Neuronal stem cell (in vitro differentiated cells): Measurements from ENCODE around the gene HEATR5B.

Source experiments
- DNase-seq: peaks from one replicate; pipeline ENCODE4 v3.0.0-alpha.2; 2013; ENCODE audit warnings: low spot score
- H2AFZ ChIP-seq: one replicate; pipeline ENCODE4 v1.6.1; 2013; ENCODE audit warnings: mild to moderate bottlenecking, low read length, inconsistent platforms
- H2AK5ac ChIP-seq: 2 replicates; pipeline ENCODE4 v1.6.1; 2013; ENCODE audit warnings: low read depth, mild to moderate bottlenecking, inconsistent platforms, low read length, moderate library complexity, mixed read lengths
- H2BK120ac ChIP-seq: 2 replicates; pipeline ENCODE4 v1.6.1; 2013; ENCODE audit warnings: low read depth, mild to moderate bottlenecking, inconsistent platforms, low read length, moderate library complexity, mixed read lengths
- H2BK12ac ChIP-seq: one replicate; pipeline ENCODE4 v1.6.1; 2013; ENCODE audit warnings: low read length, inconsistent platforms
- H2BK15ac ChIP-seq: 2 replicates; pipeline ENCODE4 v1.6.1; 2013; ENCODE audit warnings: mild to moderate bottlenecking, low read length, inconsistent platforms, mixed read lengths
- H2BK5ac ChIP-seq: one replicate; pipeline ENCODE4 v1.6.1; 2013; ENCODE audit warnings: inconsistent platforms, mild to moderate bottlenecking, low read length, moderate library complexity
- H3K14ac ChIP-seq: one replicate; pipeline ENCODE4 v1.6.1; 2013; ENCODE audit warnings: low read length, inconsistent platforms
- H3K18ac ChIP-seq: 2 replicates; pipeline ENCODE4 v1.6.1; 2013; ENCODE audit warnings: low read length, inconsistent platforms
- H3K23ac ChIP-seq: 2 replicates; pipeline ENCODE4 v1.6.1; 2013; ENCODE audit warnings: low read depth, mild to moderate bottlenecking, mixed read lengths, low read length, inconsistent platforms; ENCODE audit not compliant: poor library complexity
- H3K27ac ChIP-seq: replicated peaks from 3 replicates; pipeline ENCODE4 v1.5.1; 2013; ENCODE audit warnings: low read length, inconsistent platforms
- H3K27me3 ChIP-seq, 3 experiments: 2 replicates each; pipeline ENCODE4 v1.6.1; 2013; ENCODE audit warnings: low read length in 3 of 3, mild to moderate bottlenecking in 2 of 3, inconsistent platforms in 1 of 3, low read depth in 1 of 3, mixed read lengths in 1 of 3, moderate library complexity in 1 of 3; ENCODE audit not compliant: control insufficient read depth in 3 of 3, insufficient read depth in 3 of 3
- H3K36me3 ChIP-seq, 2 donors: replicated peaks in 1 of 2; 2 replicates each; pipeline ENCODE4 v1.6.1; 2013; ENCODE audit warnings: low read length in 2 of 2; ENCODE audit not compliant: control insufficient read depth in 2 of 2, insufficient read depth in 2 of 2
- H3K4ac ChIP-seq: 2 replicates; pipeline ENCODE4 v1.6.1; 2013; ENCODE audit warnings: inconsistent platforms, mild to moderate bottlenecking, low read length, moderate library complexity
- H3K4me1 ChIP-seq, 2 donors: 1 replicate in 1 of 2; 2 replicates in 1 of 2; pipeline ENCODE4 v1.6.1; 2013; ENCODE audit warnings: low read length in 2 of 2, low read depth in 1 of 2; ENCODE audit not compliant: control insufficient read depth in 2 of 2, insufficient read depth in 1 of 2
- H3K4me2 ChIP-seq: one replicate; pipeline ENCODE4 v1.6.1; 2013; ENCODE audit warnings: mild to moderate bottlenecking, low read length, inconsistent platforms; ENCODE audit not compliant: insufficient read depth, poor library complexity, severe bottlenecking
- H3K4me3 ChIP-seq, 2 donors: 2 replicates each; pipeline ENCODE4 v1.5.1; 2013; ENCODE audit warnings: low read length in 2 of 2, mild to moderate bottlenecking in 2 of 2, inconsistent platforms in 1 of 2, moderate library complexity in 1 of 2
- H3K79me1 ChIP-seq: one replicate; pipeline ENCODE4 v1.6.1; 2013; ENCODE audit warnings: low read depth, mild to moderate bottlenecking, inconsistent platforms, low read length, moderate library complexity
- H3K9ac ChIP-seq: one replicate; pipeline ENCODE4 v1.6.1; 2013; ENCODE audit warnings: mild to moderate bottlenecking, low read depth, low read length, inconsistent platforms; ENCODE audit not compliant: poor library complexity
- H3K9me3 ChIP-seq, 2 donors: replicated peaks in 1 of 2; 2 replicates each; pipeline versions ENCODE3 to v1.6.1; 2013; ENCODE audit warnings: low read length in 2 of 2, mild to moderate bottlenecking in 2 of 2, inconsistent platforms in 1 of 2, low read depth in 1 of 2, mixed read lengths in 1 of 2, moderate library complexity in 1 of 2; ENCODE audit not compliant: control insufficient read depth in 2 of 2, insufficient read depth in 1 of 2
- H4K8ac ChIP-seq: one replicate; pipeline ENCODE4 v1.6.1; 2013; ENCODE audit warnings: low read depth, mild to moderate bottlenecking, inconsistent platforms, low read length, moderate library complexity
- H4K91ac ChIP-seq: one replicate; pipeline ENCODE4 v1.6.1; 2013; ENCODE audit warnings: low read length, low read depth, mild to moderate bottlenecking, inconsistent platforms; ENCODE audit not compliant: poor library complexity
- WGBS, 2 donors: extraction: QIAGEN DNeasy Blood & Tissue Kit; methylation state at CpG; one replicate each; pipeline ENCODE4 v1.1.7; 2013; ENCODE audit warnings: missing lambda C conversion rate in 2 of 2, mixed read lengths in 1 of 2; ENCODE audit not compliant: insufficient read length in 2 of 2, insufficient replicate concordance in 1 of 2; ENCODE audit errors: extremely low coverage in 2 of 2; 5-methylcytosine and 5-hydroxymethylcytosine counted together

The HEATR5B gene

DNA sequence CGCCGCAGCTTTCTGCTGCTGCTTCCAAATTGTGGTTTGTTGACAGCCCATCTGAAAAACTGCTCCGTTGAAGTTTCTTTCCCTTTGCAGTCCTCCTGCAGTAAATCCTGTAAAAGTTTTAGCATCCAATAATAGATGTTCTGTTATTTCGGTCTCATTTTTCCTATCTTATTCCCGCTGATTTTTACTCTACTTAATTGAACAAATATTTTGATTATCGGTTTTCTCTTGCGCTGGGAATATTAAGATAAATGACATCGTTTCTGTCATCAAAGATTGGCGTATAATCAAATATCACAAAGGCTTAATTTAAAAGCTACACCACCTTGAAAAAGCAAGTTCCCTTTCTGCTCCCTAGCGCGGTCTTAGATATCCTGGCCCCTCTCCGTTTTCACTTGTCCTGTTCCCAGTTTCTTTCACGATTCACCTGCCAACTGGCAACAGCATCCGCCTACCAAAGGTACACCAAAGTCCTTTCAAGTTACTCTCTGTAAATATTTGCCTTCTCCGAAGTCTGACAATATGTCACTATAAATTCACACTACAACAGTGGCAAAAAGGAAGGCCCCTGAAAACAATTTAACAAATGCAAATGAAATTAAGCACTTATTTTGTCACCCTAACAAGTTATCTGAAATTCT lies 116.8 kb downstream of the HEATR5B start:
- H2AFZ ChIP-seq: peak overlapping the region; percentile 99
- H3K27me3 ChIP-seq: no peaks in the 10 kb centered on the region
- no peak overlapping the region for H3K18ac ChIP-seq
- H3K27ac ChIP-seq: no peak overlapping the region
- no peak overlapping the region for H2BK15ac ChIP-seq
- no peak overlapping the region for H3K9ac ChIP-seq
- no peak overlapping the region for H2AK5ac ChIP-seq
- H3K4me2 ChIP-seq: peak overlapping the region; percentile 75
- no peak overlapping the region for H4K91ac ChIP-seq
- H3K79me1 ChIP-seq: no peaks in the 10 kb centered on the region
- peaks cover 2 to 13% of the 10 kb centered on the region in 2 donors for H3K4me1 ChIP-seq
- DNase-seq: no peak
- WGBS, 2 donors: no CpG with 5 or more reads among the region's 15 CpGs
- no peak overlapping the region for H2BK12ac ChIP-seq
- H2BK120ac ChIP-seq: no peak overlapping the region
- H4K8ac ChIP-seq: no peak overlapping the region
- H3K4me3 ChIP-seq: peak overlapping the region; percentile 66 to 97
- no peak overlapping the region for H3K23ac ChIP-seq
- no peaks in the 10 kb centered on the region for H3K9me3 ChIP-seq
- no peak overlapping the region for H3K14ac ChIP-seq
- no peak overlapping the region for H3K4ac ChIP-seq
- H3K36me3 ChIP-seq: no peaks in the 10 kb centered on the region
- H2BK5ac ChIP-seq: no peak overlapping the region

DNA sequence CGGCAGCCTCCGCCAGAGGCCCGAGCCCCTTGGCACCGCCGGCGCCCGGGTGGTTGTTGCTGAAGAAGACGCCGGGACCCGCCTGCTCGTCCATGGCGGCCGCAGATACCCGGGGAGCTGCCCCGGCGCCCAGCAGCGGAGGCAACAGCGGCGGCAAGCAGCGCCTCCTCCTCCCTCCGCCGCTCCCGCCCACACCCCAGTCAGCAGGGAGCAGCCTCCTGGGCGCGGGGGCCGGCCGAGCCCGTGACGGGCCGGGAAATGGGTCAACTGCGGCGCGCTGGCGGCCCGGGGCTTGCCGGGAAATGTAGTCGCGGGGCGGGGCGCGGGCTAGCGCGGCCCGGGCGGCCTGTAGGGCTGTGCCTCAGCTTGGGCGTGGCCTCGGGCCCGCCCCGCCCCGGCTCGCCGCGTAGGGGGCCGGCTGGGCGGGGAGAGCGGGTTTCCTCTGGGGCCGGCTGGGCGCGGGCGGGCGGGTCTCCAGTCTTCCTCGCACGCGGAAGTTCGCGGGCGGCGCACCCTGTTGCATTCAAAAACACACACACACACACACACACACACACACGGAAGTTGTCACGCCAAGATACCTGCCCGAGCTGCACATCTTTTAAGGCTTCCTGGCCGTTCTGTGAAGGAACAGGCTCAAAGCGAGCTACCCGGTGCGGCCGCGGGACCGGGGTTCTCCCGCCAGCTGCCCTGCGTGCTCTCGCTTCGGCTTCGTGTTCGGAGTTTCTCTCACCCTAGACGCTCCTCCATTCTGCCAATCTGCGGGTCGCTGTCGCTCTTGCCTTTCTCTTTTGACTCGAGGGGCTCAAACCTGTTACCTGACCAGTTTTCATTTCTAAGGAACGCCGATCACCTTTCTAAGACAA lies 117.6 kb downstream of the HEATR5B start, which contains the start of gene STRN:
TSS of gene STRN (minus strand) at position 167 of the 866 bp plus-strand sequence. CDS start at position 94, 73 bp downstream.
- Histone ChIP-seq H3K9ac (peak within 1 kb of the TSS; percentile 92), H4K91ac (no peak within 1 kb of the TSS), H2BK5ac (peak within 1 kb of the TSS; percentile 97), H2BK12ac (no peak within 1 kb of the TSS), H2AK5ac (no peak within 1 kb of the TSS), H3K4me3 (peak within 1 kb of the TSS; percentile 66 to 98), H3K4me2 (peak within 1 kb of the TSS; percentile 83), H3K18ac (peak within 1 kb of the TSS; percentile 97), H3K4ac (no peak within 1 kb of the TSS), H2BK120ac (no peak within 1 kb of the TSS), H3K27me3 (no peaks in the 10 kb centered on the region), H3K4me1 (peaks cover 2 to 13% of the 10 kb centered on the region in 2 donors), H2BK15ac (peak within 1 kb of the TSS; percentile 59), H4K8ac (no peak within 1 kb of the TSS), H3K27ac (peak within 1 kb of the TSS; percentile 82), H3K9me3 (no peaks in the 10 kb centered on the region), H3K23ac (peak within 1 kb of the TSS; percentile 99), H3K36me3 (no peaks in the 10 kb centered on the region), H3K14ac (peak within 1 kb of the TSS; percentile 94), H3K79me1 (no peaks in the 10 kb centered on the region), H2AFZ (peak within 1 kb of the TSS; percentile 99)
- peak; percentile 94 for DNase-seq
- WGBS, 2 donors: no CpG with 5 or more reads among the region's 91 CpGs

DNA sequence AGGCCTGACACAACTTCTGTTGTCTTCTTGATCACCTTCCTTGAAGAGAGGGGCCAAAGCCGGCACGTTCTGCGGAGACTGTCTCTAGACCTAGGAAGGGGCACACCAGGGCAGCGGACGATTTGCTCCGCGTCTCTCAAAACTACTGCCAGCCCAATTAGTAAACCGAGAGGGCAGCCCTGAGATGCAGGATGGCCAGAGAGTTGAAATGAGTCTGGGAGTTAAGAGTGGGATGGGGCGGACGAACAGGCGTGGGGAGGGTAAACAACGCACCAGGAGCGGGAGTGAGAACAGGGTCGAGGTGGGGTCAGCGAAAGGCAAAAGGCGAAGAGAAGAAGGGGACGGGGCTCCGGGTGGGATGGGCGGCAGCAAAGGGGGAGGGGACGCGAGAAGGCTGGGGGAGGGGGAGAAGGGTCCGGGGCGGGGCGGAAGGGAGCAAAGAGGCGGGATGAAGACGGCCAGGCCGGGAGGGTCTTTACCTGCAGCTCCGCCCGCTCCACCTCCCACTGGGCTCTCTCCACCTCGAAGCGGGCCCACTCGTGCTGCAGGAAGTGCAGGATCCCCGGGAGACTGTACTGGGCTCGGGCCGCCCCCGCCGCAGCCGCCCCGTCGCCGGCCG lies 118.3 kb downstream of the HEATR5B start:
- Histone ChIP-seq H2BK15ac (peak overlapping the region; percentile 59), H3K27me3 (no peaks in the 10 kb centered on the region), H4K8ac (no peak overlapping the region), H3K4me1 (peaks cover 2 to 13% of the 10 kb centered on the region in 2 donors), H2AFZ (peak overlapping the region; percentile 99), H2BK120ac (no peak overlapping the region), H2AK5ac (no peak overlapping the region), H3K9me3 (no peaks in the 10 kb centered on the region), H3K4me2 (peak overlapping the region; percentile 83), H2BK5ac (peak overlapping the region; percentile 97), H3K18ac (peak overlapping the region; percentile 97), H3K14ac (peak overlapping the region; percentile 94), H3K27ac (peak overlapping the region; percentile 82), H2BK12ac (no peak overlapping the region), H3K4ac (no peak overlapping the region), H3K23ac (peak overlapping the region; percentile 99), H3K4me3 (peak overlapping the region; percentile 66 to 98), H3K9ac (peak overlapping the region; percentile 92), H3K36me3 (no peaks in the 10 kb centered on the region), H3K79me1 (no peaks in the 10 kb centered on the region), H4K91ac (no peak overlapping the region)
- peak; percentile 59 for DNase-seq
- no CpG with 5 or more reads among the region's 42 CpGs for WGBS, 2 donors
